ENCODE measurements around the gene BCL7C. TPM values are rescaled to one million over a fixed set of nuclear protein-coding genes. Genes with fewer than 3 reads are reported as not detected.

The BCL7C gene
- total RNA-seq, 1 donor from 2014 or later = 53.9 TPM

DNA sequence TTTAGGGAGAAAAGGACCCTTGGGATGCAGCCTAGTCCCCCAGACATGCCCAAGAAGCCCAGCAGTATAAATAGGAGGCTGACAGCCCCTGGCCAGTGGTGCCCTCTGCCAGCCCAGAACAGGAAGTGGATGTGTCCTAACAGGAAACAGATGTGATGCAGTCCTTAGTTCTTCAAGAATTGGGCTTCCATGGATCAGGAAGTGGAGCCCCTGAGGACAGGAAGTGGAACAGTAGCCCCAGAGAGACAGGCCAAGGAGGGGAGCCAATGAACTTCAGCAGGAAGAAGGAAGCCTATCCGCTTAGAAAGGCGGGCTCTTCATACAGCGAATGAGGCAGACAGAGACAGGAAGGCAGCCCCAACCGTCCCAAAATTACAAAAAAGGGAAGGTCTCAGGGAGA lies 9.7 kb upstream of the BCL7C start:
- Mint-ChIP-seq H3K4me3 (ENCODE audit: unreplicated experiment) (peak overlapping the region; percentile 73), H3K36me3 (ENCODE audit: low read depth, unreplicated experiment) (peaks cover 3% of the 10 kb centered on the region), H3K27me3 (ENCODE audit: unreplicated experiment) (peaks cover 3% of the 10 kb centered on the region), H3K27ac (ENCODE audit: unreplicated experiment) (peak overlapping the region; percentile 98), H3K9me3 (ENCODE audit: unreplicated experiment) (no peaks in the 10 kb centered on the region), H3K4me1 (ENCODE audit: unreplicated experiment) (peaks cover 31% of the 10 kb centered on the region)
- TF ChIP-seq, protein P1, sequence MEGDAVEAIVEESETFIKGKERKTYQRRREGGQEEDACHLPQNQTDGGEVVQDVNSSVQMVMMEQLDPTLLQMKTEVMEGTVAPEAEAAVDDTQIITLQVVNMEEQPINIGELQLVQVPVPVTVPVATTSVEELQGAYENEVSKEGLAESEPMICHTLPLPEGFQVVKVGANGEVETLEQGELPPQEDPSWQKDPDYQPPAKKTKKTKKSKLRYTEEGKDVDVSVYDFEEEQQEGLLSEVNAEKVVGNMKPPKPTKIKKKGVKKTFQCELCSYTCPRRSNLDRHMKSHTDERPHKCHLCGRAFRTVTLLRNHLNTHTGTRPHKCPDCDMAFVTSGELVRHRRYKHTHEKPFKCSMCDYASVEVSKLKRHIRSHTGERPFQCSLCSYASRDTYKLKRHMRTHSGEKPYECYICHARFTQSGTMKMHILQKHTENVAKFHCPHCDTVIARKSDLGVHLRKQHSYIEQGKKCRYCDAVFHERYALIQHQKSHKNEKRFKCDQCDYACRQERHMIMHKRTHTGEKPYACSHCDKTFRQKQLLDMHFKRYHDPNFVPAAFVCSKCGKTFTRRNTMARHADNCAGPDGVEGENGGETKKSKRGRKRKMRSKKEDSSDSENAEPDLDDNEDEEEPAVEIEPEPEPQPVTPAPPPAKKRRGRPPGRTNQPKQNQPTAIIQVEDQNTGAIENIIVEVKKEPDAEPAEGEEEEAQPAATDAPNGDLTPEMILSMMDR (IDR thresholded peaks at IDR 0.05; ENCODE audit: unreplicated experiment) = no peak
- DNase-seq (ENCODE audit: low spot score) = peak; percentile 54

DNA sequence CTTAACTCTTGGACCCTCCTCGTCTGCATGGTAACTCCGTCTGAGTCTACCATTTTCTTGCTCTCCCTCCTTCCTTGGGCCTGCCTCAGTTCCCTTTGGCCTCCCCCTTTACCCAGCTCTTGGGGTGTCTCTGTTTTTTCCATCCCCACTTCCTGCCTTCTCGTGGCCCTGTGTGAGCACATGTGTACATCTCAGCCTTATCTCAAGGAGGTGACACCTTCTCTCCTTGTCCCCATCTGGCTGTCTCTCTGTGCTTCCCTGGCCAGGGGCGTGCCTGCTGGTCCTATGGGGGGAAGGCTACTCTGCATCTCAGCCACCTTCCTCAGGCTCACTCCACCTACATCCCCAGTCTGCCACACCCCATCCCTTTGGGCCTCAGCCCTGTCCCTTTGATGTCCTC lies 9.1 kb upstream of the BCL7C start:
- peaks cover 3% of the 10 kb centered on the region for H3K27me3 Mint-ChIP-seq (ENCODE audit: unreplicated experiment)
- H3K4me3 Mint-ChIP-seq (ENCODE audit: unreplicated experiment) = peak overlapping the region; percentile 92
- no peaks in the 10 kb centered on the region for H3K9me3 Mint-ChIP-seq (ENCODE audit: unreplicated experiment)
- TF ChIP-seq, protein P1 (IDR thresholded peaks at IDR 0.05; ENCODE audit: unreplicated experiment) = no peak
- peaks cover 30% of the 10 kb centered on the region for H3K4me1 Mint-ChIP-seq (ENCODE audit: unreplicated experiment)
- peak; percentile 19 for DNase-seq (ENCODE audit: low spot score)
- peak overlapping the region; percentile 98 for H3K27ac Mint-ChIP-seq (ENCODE audit: unreplicated experiment)
- H3K36me3 Mint-ChIP-seq (ENCODE audit: low read depth, unreplicated experiment) = peaks cover 3% of the 10 kb centered on the region

DNA sequence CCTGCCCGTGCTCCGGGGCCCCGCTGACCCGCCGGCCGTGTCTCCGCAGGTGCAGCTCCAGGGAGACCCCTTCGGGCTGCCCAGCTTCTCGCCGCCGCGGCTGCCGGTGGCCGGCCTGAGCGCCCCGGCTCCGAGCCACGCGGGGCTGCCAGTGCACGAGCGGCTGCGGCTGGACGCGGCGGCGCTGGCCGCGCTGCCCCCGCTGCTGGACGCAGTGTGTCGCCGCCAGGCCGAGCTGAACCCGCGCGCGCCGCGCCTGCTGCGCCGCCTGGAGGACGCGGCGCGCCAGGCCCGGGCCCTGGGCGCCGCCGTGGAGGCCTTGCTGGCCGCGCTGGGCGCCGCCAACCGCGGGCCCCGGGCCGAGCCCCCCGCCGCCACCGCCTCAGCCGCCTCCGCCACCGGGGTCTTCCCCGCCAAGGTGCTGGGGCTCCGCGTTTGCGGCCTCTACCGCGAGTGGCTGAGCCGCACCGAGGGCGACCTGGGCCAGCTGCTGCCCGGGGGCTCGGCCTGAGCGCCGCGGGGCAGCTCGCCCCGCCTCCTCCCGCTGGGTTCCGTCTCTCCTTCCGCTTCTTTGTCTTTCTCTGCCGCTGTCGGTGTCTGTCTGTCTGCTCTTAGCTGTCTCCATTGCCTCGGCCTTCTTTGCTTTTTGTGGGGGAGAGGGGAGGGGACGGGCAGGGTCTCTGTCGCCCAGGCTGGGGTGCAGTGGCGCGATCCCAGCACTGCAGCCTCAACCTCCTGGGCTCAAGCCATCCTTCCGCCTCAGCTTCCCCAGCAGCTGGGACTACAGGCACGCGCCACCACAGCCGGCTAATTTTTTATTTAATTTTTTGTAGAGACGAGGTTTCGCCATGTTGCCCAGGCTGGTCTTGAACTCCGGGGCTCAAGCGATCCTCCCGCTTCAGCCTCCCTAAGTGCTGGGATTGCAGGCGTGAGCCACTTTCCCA lies 8.4 kb upstream of the BCL7C start:
- Mint-ChIP-seq H3K27ac (ENCODE audit: unreplicated experiment) (peak overlapping the region; percentile 98), H3K4me3 (ENCODE audit: unreplicated experiment) (peak overlapping the region; percentile 92), H3K27me3 (ENCODE audit: unreplicated experiment) (peaks cover 4% of the 10 kb centered on the region), H3K9me3 (ENCODE audit: unreplicated experiment) (no peaks in the 10 kb centered on the region), H3K36me3 (ENCODE audit: low read depth, unreplicated experiment) (peaks cover 3% of the 10 kb centered on the region), H3K4me1 (ENCODE audit: unreplicated experiment) (peaks cover 27% of the 10 kb centered on the region)
- peak; percentile 84 for DNase-seq (ENCODE audit: low spot score)
- TF ChIP-seq, protein P1 (IDR thresholded peaks at IDR 0.05; ENCODE audit: unreplicated experiment) = no peak

DNA sequence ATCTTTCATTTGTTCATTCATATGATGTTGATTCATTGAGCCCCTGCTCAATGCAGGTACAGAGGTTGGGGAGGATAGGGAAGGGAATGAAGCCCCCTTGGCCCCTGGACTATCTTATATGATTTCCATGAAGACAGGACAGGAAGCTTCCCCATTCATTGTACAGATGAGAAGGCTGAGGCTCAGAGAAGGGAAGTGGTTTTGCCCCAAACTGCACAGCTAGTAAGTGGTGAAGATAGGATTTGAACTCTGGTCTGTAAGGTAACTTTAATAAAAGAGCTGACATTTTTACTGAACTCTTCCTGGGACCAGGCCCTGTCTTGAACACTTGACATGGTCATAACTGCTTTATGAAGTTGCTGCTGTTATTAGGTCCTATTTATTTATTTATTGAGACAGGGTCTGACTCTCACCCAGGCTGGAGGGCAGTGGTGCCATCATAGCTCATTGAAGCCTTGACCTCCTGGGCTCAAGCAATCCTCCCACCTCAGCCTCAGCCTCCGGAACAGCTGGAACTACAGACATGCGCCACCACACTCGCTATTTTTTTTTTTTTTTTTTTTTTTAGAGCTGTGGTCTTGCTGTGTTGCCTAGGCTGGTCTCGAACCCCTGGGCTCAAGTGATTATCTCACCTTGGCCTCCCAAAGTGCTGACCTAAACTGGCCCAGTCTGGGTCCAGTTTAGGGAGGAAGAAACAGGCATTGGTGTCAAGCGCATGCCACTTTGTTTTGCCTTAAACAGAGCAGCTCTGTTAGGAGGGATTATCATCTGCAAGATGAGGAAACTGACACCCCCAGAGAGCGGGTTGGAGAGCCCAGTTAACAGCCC lies 7.5 kb upstream of the BCL7C start:
- no peak overlapping the region for H3K4me3 Mint-ChIP-seq (ENCODE audit: unreplicated experiment)
- TF ChIP-seq, protein P1 (IDR thresholded peaks at IDR 0.05; ENCODE audit: unreplicated experiment) = no peak
- H3K9me3 Mint-ChIP-seq (ENCODE audit: unreplicated experiment) = no peaks in the 10 kb centered on the region
- H3K27ac Mint-ChIP-seq (ENCODE audit: unreplicated experiment) = peak overlapping the region; percentile 42
- DNase-seq (ENCODE audit: low spot score) = no peak
- peaks cover 9% of the 10 kb centered on the region for H3K27me3 Mint-ChIP-seq (ENCODE audit: unreplicated experiment)
- H3K36me3 Mint-ChIP-seq (ENCODE audit: low read depth, unreplicated experiment) = peaks cover 3% of the 10 kb centered on the region
- peaks cover 33% of the 10 kb centered on the region for H3K4me1 Mint-ChIP-seq (ENCODE audit: unreplicated experiment)
